Mononuclear cell (primary cell): Measurements from ENCODE around the gene ATP5F1D. TPM values are rescaled to one million over a fixed set of nuclear protein-coding genes. Genes with fewer than 3 reads are reported as not detected.

Source experiments
- H3K27me3 ChIP-seq: 2 replicates; pipeline ENCODE4 v1.6.0; 2011; ENCODE audit warnings: low read length, control low read depth; ENCODE audit not compliant: insufficient read depth
- H3K4me1 ChIP-seq: 2 replicates; pipeline ENCODE4 v1.5.1; 2011; ENCODE audit warnings: mild to moderate bottlenecking, low read length, control low read depth; ENCODE audit not compliant: insufficient read depth
- H3K4me3 ChIP-seq: 2 replicates; pipeline ENCODE4 v1.5.1; 2011; ENCODE audit warnings: mild to moderate bottlenecking, low read length, moderate library complexity
- H3K9me3 ChIP-seq: 2 replicates; pipeline ENCODE4 v1.5.1; 2011; ENCODE audit warnings: low read depth, mild to moderate bottlenecking, control low read depth, low read length
- total RNA-seq: library from RNA; depleted of rRNA; stranded (reverse); fragments of >200 nt; gene quantifications from one replicate; pipeline ENCODE4 v1.2.3, GENCODE V29; 2012

Gene ATP5F1D
- total RNA-seq, 1 donor: 10.4 TPM

DNA sequence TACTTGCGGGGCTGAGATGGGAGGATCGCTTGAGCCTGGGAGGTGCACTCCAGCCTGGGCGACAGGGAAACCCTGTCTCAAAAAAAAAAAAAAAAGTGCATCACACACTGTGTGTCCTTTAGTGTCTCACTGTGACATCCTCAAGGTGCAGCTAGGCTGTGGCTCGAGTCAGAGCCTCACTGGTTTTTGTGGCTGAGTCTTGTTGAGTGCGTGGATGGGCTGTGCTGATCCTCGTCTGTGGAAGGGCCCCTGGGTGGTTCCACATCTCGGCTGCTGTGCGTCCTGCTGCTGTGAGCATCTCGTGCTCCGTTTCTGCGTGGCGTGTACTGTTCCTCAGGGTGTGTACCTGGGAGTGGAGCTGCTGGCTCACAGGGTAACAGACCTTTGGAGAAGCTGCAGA, 24.8 kb upstream of the ATP5F1D start:
- H3K4me1 ChIP-seq: peaks cover 27% of the 10 kb centered on the region

DNA sequence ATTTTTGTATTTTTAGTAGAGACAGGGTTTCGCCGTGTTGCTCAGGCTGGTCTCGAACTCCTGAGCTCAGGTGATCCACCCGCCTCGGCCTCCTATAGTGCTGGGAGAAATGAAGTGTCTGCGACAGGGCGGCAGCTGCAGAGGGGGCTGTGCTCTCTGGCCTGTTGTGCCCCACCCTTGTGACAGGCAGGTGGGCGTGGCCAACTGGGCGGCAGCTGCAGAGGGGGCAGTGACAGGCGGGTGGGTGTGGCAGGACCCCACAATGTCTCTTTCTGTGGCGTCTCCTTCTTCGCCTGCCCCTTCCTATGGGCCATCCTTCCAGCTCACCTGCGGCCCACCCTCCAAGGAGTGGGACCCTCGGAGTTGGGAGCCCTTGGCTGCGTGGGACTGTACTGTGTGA, 24.2 kb upstream of the ATP5F1D start:
- peaks cover 21% of the 10 kb centered on the region for H3K4me1 ChIP-seq
- no peaks in the 10 kb centered on the region for H3K27me3 ChIP-seq
- no peaks in the 10 kb centered on the region for H3K9me3 ChIP-seq
- no peak overlapping the region for H3K4me3 ChIP-seq

More for the DNA sequence above, 24.8 kb upstream of the ATP5F1D start:
- no peaks in the 10 kb centered on the region for H3K9me3 ChIP-seq
- no peak overlapping the region for H3K4me3 ChIP-seq
- no peaks in the 10 kb centered on the region for H3K27me3 ChIP-seq

DNA sequence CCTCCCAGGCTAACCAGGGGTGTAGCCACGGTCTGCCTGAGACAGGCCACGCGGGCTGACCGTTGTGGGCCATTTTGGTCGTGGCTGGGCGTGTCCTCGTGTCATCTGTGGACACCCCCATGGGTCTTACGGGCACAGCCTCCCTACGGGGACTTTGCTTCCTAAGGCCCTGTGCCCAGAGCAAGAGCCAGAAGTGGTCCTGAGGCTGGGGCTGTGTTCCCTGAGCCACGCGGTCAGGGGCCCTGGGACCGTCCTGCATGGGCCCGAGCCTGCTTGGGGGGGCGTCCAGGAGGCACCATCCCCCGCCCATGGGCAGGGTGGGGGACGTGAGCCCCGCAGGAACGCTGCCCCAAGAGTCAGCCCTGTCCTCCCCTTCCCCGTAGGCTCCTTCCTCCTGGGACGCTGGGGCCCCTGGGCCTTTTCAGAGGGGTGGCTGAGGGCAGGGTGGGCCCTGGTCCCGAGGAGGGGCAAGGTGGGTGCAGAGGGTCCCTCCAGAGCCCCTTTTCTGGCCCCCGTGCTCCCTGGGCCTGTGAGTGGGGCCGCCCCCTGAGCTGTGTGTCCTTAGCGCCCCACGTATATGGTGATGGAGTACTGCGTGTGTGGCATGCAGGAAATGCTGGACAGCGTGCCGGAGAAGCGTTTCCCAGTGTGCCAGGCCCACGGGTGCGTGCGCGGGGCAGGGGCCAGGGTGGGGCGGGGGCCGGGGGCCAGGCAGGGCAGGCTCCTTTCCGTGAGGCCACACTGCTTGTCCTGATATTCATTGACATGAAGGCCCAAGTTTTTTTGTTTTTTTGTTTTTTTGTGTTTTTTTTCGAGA, 22.6 kb upstream of the ATP5F1D start:
- Histone ChIP-seq H3K4me3 (no peak overlapping the region), H3K4me1 (peaks cover 11% of the 10 kb centered on the region), H3K9me3 (no peaks in the 10 kb centered on the region)

DNA sequence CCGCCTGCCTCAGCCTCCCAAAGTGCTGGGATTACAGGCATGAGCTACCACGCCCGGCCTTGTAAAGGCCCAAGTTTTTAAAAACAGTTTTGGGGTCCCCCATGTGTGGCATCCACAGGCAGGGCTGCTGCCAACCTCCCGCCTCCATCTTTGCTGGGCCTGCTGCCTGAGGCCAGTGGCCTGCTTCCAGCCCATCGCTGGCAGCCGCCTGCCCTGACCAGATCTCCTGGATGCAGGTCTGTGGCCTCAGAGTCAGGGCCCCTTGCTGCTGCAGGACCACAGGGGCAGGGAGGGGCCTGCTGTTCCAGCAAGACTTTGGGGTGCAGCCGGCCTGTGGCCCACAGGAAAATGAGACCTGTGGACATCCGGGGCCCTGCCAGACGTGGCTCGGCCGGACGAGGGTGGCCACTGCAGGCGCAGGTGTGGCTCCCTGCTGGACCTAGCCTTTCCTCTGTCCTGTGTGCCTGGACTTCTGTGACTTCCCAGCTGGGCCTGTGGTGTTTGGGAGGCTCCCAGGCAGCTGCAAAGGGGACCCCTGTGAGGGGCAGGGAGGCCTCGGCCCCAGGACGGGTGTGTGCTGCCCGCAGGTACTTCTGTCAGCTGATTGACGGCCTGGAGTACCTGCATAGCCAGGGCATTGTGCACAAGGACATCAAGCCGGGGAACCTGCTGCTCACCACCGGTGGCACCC, 21.6 kb upstream of the ATP5F1D start:
- no peak overlapping the region for H3K4me3 ChIP-seq
- peaks cover 1% of the 10 kb centered on the region for H3K4me1 ChIP-seq
- no peaks in the 10 kb centered on the region for H3K9me3 ChIP-seq
- H3K27me3 ChIP-seq: no peaks in the 10 kb centered on the region

More for the DNA sequence above, 22.6 kb upstream of the ATP5F1D start:
- no peaks in the 10 kb centered on the region for H3K27me3 ChIP-seq

DNA sequence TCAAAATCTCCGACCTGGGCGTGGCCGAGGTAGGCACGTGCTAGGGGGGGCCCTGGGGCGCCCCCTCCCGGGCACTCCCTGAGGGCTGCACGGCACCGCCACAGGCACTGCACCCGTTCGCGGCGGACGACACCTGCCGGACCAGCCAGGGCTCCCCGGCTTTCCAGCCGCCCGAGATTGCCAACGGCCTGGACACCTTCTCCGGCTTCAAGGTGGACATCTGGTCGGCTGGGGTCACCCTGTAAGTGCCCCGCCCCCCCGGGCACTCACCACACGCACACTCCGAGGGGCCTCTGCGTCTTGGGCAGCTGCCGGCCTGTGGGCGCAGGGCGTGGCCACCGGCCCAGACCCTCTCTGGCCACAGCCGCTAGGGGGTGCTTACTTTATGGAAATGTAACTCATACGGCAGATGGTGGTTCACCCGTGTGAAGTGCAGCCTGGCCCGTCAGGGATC, 21.0 kb upstream of the ATP5F1D start:
- H3K4me3 ChIP-seq: no peak overlapping the region
- H3K27me3 ChIP-seq: no peaks in the 10 kb centered on the region
- no peaks in the 10 kb centered on the region for H3K4me1 ChIP-seq
- no peaks in the 10 kb centered on the region for H3K9me3 ChIP-seq

DNA sequence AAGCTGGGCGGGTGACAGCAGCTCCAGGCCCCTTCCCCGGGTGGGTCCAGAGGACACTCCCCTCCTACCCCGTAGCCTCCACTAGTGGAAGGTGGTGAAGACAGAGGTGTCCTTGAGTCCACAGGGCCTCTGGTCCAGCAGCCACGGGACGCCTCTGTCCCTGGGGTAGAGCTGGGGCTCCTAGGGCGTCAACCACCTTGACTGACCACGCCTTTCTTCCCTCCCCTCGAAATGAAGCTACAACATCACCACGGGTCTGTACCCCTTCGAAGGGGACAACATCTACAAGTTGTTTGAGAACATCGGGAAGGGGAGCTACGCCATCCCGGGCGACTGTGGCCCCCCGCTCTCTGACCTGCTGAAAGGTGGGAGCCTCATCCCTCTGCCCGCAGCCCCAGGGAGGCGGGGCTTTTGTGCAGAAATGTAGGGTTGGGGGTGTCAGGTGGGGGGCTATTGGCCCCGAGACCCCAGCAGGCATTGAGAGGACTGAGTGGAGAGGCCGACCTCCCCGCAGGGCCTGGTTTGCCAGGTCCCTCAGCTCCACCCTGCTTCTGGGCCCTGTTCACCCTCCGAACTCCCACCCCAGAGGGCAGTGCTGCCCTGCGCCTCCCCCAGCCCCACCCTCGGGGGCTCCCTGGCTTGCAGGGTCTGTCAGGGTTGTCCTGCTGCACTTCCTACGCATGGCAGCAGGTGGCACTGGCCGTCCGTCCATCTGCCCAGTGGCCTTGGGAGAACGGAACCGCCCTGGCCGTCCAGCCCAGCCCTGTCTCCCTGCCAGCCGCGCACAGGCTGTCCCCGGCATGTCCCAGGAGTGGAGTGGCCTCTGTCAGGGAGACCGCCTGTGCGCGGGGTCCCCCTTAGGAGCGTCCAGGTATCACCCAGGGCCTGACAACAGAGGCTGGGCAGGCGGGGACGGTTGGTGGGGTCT, 20.3 kb upstream of the ATP5F1D start:
- Histone ChIP-seq H3K4me3 (no peak overlapping the region), H3K4me1 (no peaks in the 10 kb centered on the region), H3K27me3 (no peaks in the 10 kb centered on the region), H3K9me3 (no peaks in the 10 kb centered on the region)

DNA sequence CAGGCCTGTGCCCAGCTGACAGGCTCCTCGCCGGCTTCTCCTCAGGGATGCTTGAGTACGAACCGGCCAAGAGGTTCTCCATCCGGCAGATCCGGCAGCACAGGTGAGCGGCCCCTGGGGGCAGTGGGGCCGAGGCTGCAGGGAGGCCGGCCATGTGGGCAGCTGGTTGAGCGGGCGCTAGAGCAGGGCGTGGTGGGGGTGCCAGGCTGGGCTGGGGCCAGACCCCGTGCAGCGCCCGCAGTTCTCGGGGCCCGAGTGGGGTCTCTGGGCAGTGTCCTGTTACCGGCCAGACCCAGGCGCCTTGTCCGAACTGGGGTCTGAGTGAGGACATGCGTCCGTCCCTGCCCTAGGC, 19.7 kb upstream of the ATP5F1D start:
- Histone ChIP-seq H3K9me3 (no peaks in the 10 kb centered on the region), H3K27me3 (no peaks in the 10 kb centered on the region), H3K4me3 (no peak overlapping the region), H3K4me1 (no peaks in the 10 kb centered on the region)

DNA sequence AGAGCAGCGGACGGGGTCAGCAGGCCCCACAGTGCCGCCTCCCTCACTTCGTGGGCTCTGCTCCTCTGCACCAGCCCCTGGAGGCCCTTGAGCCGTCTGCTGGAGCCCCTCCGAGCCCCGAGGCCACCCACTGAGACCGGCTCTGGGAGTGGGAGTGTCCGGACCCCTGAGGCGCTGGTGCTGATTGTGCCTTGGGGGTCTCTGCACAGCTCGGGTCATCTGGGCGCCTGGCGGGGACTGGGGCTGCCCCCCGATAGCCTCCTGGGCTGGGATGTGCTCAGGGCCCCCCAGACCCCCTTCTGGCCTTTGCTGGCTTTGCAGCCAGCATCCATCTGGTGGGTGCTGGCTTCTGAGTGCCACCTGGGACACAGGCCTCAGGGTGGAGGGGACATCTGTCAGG, 19.2 kb upstream of the ATP5F1D start:
- H3K4me1 ChIP-seq: no peaks in the 10 kb centered on the region
- H3K27me3 ChIP-seq: no peaks in the 10 kb centered on the region
- no peaks in the 10 kb centered on the region for H3K9me3 ChIP-seq
- no peak overlapping the region for H3K4me3 ChIP-seq

DNA sequence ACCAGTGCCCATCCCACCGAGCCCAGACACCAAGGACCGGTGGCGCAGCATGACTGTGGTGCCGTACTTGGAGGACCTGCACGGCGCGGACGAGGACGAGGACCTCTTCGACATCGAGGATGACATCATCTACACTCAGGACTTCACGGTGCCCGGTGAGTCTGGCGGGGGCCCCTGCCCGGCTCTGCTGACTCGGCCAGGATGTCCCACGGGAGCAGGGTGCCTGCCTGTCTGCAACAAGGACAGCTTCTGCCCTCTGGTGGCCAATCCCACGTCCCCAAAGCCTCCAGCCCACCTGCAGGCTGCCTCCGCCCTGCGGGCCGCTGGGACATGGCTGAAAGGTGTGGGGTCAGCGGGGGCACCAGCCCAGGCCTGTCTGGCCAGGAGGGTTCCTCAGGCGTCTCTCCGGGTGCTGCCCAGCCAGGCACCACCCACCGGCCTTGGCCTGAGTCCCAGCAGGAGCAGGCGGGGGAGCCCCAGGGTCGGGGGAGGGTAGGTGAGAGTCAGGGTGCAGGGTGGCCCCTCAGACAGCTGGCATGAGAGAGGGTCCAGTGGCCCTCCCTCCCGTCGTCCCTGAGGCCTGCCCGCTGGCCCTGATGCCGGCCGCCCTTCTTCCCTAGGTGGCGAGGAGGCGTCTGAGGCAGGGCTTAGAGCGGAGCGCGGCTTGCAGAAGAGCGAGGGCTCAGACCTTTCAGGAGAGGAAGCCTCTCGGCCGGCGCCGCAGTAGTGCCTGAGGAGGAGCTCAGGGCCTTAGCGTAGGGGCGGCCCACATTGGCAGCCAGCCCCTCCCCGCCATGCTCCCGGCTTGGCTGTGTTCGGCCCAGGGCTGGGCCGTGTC, 18.3 kb upstream of the ATP5F1D start:
- Histone ChIP-seq H3K9me3 (no peaks in the 10 kb centered on the region), H3K27me3 (no peaks in the 10 kb centered on the region), H3K4me3 (no peak overlapping the region), H3K4me1 (no peaks in the 10 kb centered on the region)

DNA sequence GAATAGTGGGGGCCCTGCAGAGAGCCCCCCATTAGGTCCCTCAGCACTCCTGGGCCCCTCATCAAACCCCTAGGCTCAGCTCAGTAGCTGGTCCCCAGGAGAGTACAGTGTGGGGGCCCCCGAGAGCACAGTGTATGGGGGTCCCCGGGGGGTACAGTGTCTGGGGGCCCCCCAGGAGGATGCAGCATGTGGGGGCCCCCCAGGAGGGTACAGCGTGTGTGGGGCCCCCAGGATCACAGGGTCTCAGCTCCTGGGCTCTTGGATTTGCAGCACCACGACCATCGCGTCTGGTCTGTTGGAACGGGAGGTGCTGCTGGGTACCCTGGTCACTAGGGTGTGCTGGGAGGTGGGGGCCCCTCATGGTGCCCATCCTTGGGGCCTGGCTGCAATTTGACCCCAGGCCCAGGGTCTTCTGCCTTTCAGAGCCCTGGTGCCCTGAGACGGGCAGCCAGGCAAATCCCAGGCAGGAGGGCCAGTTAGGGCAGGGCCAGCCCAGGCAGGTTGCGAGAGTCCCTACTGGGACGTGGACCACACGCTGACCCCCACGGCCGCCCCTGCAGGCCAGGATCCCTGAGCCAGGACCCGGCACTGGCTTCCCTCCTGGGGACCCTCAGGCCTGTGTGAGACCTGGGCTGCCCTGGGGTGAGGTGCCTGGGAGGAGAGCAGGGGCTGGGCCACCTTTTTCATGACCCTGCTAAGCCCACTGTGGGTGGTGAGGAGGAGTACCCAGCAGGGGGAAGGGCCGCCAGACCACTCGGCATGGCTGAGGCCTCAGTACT, 17.3 kb upstream of the ATP5F1D start:
- H3K27me3 ChIP-seq: no peaks in the 10 kb centered on the region
- no peak overlapping the region for H3K4me3 ChIP-seq
- H3K9me3 ChIP-seq: no peaks in the 10 kb centered on the region
- no peaks in the 10 kb centered on the region for H3K4me1 ChIP-seq

DNA sequence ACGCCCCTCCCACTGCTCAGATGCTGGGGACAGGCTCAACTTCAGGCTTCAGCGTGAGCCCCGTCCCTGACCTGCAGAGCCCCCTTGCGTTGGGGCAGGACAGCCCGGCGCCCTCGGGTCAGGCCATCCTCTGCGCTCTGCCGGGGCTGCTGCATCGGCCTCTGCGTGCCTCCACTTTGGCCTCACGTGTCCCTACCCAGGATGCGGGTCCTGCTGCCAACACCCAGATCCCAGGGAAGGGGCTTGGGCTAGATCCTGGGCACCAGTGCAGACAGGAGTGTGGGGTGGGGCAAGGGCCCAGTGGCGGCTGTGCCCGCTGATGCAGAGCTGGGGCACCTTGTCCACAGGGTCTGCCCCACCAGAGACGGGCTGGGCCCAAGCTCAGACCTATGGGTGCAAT, 16.7 kb upstream of the ATP5F1D start:
- Histone ChIP-seq H3K27me3 (no peaks in the 10 kb centered on the region), H3K4me1 (no peaks in the 10 kb centered on the region), H3K4me3 (no peak overlapping the region), H3K9me3 (no peaks in the 10 kb centered on the region)

DNA sequence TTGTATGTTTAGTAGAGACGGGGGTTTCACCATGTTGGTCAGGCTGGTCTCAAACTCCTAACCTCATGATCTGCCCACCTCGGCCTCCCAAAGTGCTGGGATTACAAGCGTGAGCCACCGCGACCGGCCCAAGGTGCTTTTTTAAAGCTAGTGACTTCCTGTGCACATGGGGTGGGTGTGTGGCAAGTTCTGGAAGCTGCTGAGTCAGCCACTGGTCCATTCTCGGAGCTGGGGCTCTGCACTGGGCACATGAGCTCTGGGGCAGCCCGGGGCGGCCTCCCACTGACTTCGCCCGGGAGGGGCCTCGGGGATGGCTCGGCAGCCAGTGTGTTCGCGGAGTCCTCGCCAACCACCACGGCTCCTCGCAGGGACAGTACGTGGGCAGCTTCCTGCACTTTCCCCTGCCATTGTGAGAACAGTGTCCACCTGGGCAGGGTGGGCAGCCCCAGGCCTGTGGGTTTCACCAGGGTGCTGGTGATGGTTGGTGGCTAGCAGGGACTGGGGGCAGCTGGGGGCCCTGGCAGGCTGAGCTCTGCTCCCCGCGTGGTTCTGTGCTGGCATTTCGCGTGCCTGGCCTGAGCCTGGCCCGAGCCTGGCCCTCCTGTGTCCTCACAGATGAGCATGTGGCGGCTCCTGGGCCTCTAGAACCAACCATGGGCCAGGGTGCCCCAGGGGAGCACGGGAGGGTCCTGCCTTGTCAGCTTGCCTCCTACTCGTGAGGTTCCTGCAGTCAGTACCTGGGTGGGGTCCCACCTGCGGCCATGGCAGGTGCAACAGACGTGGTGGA, 15.9 kb upstream of the ATP5F1D start:
- Histone ChIP-seq H3K9me3 (no peaks in the 10 kb centered on the region), H3K4me1 (no peaks in the 10 kb centered on the region), H3K4me3 (no peak overlapping the region), H3K27me3 (no peaks in the 10 kb centered on the region)

DNA sequence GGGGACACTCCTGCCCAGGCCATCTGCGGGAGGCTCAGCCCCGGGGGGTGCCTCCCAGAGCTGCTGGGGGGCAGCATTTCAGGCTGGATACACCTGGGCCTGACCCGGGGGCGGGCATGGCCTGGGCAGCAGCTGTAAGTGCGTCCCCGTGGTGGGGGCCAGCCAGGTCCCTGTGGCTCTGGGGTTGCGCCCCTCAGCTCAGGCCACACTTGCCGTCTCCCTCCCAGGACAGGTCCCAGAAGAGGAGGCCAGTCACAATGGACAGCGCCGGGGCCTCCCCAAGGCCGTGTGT, 15.4 kb upstream of the ATP5F1D start:
- no peak overlapping the region for H3K4me3 ChIP-seq
- H3K9me3 ChIP-seq: no peaks in the 10 kb centered on the region

More for the DNA sequence above, 15.4 kb upstream of the ATP5F1D start:
- H3K27me3 ChIP-seq: no peaks in the 10 kb centered on the region
- H3K4me1 ChIP-seq: no peaks in the 10 kb centered on the region
